GM19463 (cell line): Measurements from ENCODE around the gene FOXK1.

Experiments used
- ATAC-seq: cut with Tn5 transposase; IDR thresholded peaks from one replicate; pipeline ENCODE4 v1.9.1; 2021; ENCODE audit warnings: mild to moderate bottlenecking, moderate library complexity; ENCODE audit not compliant: unreplicated experiment

The FOXK1 gene

GRCh38 chr7:4718075-4718474, 36.0 kb downstream of the FOXK1 start:
- no peak for ATAC-seq

- ATAC-seq, result no peak
These were observed 38.1 kb downstream of the FOXK1 start for GRCh38 chr7:4720225-4720624.

GRCh38 chr7:4722308-4722707, 40.2 kb downstream of the FOXK1 start:
- no peak for ATAC-seq

- no peak for ATAC-seq
These were observed 41.0 kb downstream of the FOXK1 start for GRCh38 chr7:4722960-4723630.

- peak; percentile 25 for ATAC-seq
These were observed 42.5 kb downstream of the FOXK1 start for GRCh38 chr7:4724648-4725013.

- peak; percentile 66 for ATAC-seq
These were observed 43.1 kb downstream of the FOXK1 start for GRCh38 chr7:4725014-4725849.

GRCh38 chr7:4725850-4726450, 43.9 kb downstream of the FOXK1 start:
- ATAC-seq, result no peak

GRCh38 chr7:4726566-4726965, 44.5 kb downstream of the FOXK1 start:
- ATAC-seq, result no peak

- ATAC-seq, result no peak
These were observed 46.0 kb downstream of the FOXK1 start for GRCh38 chr7:4727914-4728705.

- ATAC-seq, result no peak
These were observed 47.2 kb downstream of the FOXK1 start for GRCh38 chr7:4729266-4729665.

- ATAC-seq, result no peak
These were observed 48.2 kb downstream of the FOXK1 start for GRCh38 chr7:4730276-4730675.

- no peak for ATAC-seq
These were observed 48.9 kb downstream of the FOXK1 start for GRCh38 chr7:4730971-4731370.

GRCh38 chr7:4731803-4732202, 49.7 kb downstream of the FOXK1 start:
- no peak for ATAC-seq

GRCh38 chr7:4733936-4734528, 51.9 kb downstream of the FOXK1 start:
- no peak for ATAC-seq

GRCh38 chr7:4734587-4735345, 52.7 kb downstream of the FOXK1 start:
- ATAC-seq, result no peak

- no peak for ATAC-seq
These were observed 55.2 kb downstream of the FOXK1 start for GRCh38 chr7:4737300-4737699.

GRCh38 chr7:4738711-4739527, 56.8 kb downstream of the FOXK1 start:
- no peak for ATAC-seq

- ATAC-seq, result no peak
These were observed 57.5 kb downstream of the FOXK1 start for GRCh38 chr7:4739528-4739992.

GRCh38 chr7:4740796-4741195, 58.7 kb downstream of the FOXK1 start:
- ATAC-seq, result no peak
